Hematopoietic multipotent progenitor cell treated with erythropoietin and hydrocortisone succinate and interleukin-3 and kit ligand, for 8 days (in vitro differentiated cells): ENCODE results near the gene COL8A2.
"Not testable (repeated sequence)": the region's sequence is repeated elsewhere in the genome, so short reads cannot be mapped to it uniquely, and the experiment has no call there.

Experiments
- DNase-seq: peaks from one replicate; pipeline ENCODE4 v3.0.0-alpha.2; 2015

COL8A2 gene

DNA sequence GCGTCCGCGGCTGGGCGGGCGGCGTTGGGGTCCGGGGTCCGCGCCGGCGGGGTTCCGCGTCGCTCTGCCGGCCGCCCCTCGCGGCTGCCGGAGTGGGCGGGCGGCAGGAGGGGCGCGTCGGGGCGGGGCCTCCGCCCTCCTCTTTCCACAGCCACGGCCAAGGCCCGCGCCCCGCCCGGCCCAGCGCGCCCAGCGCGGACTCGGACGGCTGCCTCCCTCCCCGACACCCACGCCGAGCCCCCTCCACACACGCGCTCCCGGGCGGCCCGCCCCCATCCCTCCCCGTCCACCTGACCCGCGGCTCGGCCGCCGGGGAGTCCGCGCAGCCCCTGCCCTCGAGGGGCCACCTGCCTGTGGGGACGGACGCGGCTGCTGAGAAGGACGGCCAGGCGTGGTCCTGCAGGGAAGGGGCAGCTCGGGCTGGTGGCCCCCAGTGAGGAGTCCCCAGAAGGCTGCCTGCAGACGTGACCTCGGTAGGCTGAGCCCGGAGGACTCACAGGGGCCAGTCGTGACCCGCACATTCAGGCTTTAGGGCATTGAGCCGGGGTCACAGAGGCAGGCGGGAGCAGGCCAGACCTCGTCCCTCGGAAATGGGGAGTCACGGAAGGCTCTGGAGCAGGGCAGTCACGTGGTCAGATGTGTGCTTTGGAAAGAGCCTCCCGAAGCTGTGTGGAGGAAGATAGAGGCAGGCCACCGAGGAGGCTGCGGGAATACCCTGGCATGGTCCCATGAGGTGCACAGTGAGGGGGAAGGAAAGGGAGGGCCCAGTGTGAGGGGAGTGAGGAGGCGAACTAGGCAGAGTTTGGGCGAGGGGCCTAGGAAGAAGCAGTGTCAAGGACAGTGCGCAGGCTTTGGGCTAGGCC, at the start of gene COL8A2:
Gene COL8A2 (minus strand): TSS at position 94 of the 863 bp plus-strand sequence. CDS start 24,980 bp downstream, outside the sequence.
- no peak for DNase-seq

DNA sequence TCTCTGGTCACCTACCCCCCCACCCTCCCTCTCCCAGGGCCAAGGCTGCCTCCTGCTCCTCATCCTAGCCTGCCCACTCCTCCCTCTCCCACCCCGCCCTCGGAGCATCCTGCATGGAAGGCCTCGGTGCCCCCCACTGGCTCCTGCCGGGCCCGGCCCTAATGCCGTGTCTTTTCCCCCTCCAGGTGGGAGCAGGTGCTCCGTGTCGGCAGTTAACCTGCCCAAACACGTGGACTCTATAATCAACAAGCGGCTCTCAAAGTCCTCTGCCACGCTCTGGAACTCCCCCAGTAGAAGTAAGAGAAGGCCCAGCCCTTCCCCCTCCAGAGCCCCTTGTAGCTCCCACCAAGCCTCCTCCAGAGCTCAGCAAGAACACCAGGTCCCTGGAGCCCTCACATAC, 49.7 kb upstream of the COL8A2 start:
- DNase-seq, result no peak

DNA sequence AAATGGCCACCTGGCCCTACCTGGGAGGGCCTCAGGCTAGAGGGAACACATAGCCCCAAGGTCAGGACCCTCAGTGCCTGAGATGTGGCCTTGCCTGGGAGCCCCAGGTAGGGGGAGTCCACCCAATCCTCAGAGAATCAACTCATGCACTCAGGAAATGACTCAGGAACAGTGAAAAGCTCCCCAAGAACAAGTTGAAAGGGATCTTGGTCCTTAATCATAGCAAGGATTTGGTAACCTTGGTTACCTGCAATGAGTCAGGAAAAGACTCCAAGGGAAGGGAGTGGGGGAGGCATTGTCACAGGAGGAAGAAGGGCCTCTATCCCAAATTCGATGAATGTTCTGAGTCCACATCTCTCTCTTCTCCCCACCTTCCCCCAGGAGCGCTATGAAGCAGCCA, 48.0 kb upstream of the COL8A2 start:
- no peak for DNase-seq

DNA sequence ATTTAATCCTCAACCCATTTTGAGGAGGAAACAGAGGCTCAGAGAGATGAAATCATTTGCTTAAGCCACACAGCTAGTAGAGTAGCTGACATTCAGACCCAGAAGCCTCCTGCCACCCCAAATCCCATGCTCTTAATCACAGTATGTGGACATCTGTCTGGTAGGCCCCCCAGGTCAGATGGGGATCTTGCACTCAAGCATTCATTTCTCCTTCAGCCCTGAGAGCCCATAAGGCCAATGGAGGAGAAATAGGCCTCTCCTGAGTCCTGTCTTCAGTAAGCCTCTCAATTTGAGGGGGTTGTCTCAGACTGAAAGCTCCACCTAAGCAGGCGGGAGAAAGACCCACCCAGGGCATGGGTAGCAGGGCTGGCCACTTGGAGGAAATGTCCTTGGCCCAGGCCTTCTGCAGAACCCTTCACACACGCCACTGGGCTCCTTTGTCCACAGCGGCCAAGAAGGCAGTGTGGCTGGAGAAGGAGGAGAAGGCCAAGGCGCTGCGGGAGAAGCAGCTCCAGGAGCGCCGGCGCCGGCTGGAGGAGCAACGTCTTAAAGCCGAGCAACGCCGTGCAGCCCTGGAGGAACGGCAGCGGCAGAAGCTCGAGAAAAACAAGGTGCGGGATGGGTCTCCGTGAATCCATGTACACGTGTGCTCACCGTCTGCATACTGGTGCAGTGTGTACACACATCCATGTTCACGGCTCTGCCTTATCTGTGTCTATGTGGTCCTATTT, 47.2 kb upstream of the COL8A2 start:
- DNase-seq, result no peak

DNA sequence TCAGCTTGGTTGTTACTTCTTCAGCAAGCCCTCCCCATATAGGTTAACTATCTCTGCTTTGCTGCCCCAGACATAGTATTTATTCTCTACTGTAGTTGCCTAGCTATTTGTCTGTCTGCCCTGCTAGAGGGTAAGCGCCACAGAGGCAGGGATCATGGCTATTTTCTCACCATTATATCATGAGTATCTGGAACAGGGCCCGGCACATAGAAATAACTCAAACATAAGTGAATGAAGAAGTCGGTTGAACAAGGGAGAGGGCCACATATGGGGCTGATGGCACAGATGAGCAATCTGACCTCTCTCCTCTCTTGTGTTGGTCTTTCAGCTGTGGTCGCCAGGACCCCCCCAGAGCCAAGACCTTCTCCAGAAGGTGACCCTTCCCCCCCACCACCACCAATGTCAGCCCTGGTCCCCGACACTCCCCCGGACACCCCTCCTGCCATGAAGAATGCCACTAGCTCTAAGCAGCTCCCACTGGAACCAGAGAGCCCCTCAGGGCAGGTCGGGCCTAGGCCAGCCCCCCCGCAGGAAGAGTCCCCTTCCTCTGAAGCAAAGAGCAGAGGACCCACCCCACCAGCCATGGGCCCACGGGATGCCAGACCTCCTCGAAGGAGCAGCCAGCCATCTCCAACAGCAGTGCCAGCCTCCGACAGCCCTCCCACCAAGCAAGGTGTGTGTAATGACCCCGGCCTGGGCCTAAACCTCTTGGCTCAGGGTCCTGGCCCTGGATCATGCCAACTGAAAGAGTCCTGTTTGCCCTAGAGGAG, 45.8 kb upstream of the COL8A2 start:
- no peak for DNase-seq

DNA sequence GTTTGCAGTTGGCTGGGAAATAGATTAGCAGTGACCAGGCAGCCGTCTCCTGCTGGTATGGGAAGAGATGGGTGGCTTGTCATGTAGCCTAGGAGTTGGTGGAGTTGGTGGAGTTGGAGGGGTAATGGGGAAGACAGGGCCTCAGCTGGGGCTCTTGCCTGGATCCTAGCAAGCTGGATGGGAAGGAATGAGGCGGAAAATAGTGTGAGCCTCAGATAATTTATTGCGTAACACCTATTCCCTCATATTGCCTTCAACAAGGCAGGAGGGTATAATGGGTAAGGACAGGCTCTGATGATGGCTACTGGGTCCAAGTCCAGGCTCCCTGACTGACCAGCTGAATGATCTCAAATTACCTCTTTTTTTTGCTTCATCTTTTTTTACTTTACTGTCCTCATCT, 43.5 kb upstream of the COL8A2 start:
- DNase-seq, result no peak

DNA sequence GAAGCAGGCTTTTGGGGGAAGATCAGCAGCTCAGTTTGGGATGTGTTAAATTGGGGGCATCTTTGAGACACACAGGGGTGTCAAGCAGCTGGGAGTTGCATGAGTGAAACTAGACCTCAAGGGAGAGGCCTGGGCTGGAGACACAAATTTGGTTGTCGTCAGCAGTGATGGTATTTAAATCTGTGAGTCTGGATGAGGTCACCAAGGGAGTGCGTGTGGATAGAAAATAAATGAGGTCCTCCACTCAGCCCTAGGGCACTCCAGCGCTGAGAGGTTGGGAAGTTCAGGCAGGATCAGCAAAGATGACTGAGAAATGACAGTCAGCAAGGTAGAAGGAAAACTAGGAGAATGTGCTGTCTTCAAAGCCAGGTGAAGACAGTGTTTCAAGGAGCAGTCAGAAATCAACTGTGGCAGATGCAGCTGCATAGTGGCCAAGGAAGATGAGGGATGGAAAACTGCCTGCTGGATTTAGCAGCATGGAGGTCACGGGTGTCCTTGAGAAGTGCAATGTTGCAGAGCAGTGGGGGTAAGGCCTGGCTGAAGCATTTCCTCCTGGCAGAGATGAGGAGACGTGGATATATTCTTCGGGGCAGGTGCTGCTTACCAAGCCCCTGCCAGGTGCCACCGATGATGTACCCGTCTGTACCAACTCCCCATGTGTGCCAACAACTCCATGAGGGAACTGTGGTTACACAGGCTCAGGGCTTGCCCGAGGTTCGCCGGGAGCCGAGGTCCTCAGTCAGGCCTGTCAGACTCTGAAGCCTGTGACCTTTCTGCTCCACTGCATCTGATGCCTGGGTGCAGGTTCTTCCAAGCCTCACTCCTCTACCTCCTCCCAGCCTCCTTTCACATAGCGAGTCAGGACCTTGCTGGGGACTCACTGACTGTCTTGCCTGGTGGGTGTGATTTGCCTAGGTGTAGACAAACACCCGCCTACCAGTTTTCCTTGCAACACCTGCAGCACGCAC, 42.2 kb upstream of the COL8A2 start:
- DNase-seq, result no peak

DNA sequence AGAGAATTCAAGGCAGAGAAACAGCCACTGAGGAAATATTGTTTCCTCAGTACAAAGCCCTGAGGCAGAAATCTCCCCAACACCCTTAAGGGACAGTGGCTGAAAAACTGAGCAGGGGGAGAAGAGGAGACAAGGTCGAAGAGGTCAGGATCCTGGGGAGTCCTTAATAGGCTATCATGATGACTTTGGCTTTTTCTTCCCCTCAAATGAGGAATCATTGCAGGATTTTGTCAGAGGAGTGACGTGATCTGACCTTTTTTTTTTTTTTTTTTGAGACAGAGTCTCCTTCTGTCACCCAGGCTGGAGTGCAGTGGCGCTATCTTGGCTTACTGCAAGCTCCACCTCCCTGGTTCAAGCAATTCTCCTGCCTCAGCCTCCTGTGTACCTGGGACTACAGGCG, 41.1 kb upstream of the COL8A2 start:
- no peak for DNase-seq

DNA sequence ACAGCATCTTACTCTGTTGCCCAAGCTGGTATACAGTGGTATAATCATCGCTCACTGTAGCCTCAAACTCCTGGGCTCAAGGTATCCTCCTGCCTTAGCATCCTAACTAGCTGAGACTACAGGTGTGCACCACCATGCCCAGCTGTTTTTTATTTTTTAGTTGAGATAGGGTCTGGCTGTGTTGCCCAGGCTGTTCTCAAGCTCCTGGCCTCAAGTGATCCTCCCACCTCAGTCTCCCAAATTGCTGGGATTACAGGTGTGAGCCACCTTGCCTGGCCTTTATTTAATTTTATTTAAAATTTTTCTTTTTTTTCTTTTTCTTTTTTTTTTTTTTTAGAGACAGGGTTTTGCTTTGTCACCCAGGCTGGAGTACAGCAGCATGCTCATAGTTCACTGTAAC, 40.1 kb upstream of the COL8A2 start:
- no peak for DNase-seq

DNA sequence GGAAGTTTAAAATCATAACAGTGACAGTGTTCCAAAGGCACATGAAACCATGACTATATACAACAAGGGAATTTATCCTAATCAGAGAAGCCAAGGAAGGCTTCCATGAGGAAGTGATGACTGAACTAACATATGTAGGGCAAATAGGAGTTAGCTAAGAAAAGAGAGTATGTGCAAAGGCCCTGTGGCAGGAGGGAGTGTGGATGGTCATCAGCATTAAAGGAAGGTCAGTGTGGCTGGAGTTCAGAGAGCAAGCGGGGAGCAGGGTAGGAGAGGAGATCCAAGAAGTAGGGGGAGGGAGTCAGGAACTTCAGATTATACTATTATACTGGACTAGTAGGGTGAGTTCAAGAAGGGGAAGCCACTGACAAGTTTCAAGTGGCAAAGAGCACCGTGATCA, 39.3 kb upstream of the COL8A2 start:
- no peak for DNase-seq

DNA sequence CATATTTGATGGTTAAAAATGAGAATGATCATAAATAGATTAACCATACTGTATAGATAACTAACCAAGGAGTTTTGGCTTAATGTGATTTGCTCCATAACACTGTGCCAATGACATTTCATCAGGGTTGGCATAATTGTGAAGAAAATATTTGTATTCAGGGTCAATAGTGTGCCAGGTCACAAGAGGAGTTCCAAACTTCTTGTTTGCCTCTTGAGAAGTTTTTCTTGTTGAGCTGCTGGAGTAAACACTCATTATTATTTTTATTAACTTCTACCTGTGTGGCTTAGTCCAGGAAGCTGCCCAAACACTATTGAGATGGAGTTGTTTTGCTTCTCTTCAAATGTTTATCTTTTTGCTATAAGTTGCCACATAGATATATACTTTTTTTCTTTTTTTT, 38.4 kb upstream of the COL8A2 start:
- no peak for DNase-seq

DNA sequence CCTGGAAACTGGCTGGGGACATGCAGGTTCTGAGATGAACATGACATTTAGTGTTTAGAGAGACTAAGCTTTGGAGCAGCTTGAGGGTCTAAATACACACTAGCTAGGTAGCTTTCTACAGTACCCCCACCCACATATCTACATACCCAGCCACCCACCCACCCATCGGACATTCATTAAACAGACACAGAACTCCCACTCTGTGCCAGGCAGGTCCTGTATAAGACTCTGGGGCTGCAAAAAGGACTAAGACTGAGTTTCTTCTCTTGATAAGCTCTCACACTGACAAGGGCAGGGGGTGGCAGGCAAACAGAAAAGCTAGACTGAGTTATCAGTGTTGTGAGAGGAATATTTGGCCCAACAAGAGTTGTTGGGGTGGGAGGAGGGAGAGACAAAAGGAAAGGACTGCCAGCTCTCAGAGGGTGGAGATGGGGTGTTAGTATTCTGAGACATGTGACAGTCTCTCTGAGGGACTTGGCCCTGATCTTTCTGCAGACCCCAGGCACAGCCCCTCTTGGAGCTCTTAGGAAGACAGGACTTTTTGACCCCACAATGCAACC, 37.7 kb upstream of the COL8A2 start:
- DNase-seq, result peak; percentile 90

DNA sequence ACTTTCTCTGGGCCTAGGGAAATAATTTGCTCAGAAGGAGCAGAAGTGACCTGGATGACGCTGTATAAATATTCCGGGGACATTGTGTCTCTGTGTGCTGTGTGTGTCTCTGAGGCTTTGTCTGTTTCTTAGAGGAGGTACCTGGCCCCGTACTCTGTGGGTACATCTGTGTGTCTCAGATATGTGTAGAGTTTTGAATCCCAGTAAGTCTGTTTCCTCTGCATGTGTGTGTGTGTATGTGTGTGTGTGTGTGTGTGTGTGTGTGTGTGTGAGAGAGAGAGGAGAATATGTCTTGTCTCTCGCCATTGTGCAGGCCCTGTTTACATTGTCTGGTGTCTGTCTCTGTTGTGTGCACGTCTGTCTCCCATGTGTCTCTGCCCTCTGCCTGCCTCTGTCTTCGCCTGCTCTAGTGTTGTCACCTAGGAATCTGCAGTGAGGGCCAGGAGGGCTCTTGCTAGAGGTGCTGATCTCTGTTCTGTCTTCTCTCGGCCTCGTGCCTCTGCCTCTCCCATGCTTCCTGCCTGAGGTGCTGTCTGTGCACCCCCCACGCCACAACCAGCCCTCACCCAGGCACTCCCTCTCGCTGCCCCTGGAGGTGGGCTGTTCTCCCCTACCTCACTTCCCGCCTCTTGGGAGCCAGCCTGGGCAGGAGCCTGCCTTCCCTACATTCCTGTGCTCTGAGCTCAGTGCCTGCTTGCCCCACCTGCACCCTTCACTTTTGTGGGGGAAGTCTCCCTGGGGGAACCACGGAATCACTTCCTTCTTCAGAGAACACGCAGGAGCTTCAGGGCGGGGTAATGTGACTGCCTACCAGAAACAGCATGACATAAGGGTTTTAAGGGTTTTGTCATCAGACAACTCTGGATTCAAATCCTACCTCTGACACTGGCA, 36.9 kb upstream of the COL8A2 start:
- peak; percentile 57 for DNase-seq

DNA sequence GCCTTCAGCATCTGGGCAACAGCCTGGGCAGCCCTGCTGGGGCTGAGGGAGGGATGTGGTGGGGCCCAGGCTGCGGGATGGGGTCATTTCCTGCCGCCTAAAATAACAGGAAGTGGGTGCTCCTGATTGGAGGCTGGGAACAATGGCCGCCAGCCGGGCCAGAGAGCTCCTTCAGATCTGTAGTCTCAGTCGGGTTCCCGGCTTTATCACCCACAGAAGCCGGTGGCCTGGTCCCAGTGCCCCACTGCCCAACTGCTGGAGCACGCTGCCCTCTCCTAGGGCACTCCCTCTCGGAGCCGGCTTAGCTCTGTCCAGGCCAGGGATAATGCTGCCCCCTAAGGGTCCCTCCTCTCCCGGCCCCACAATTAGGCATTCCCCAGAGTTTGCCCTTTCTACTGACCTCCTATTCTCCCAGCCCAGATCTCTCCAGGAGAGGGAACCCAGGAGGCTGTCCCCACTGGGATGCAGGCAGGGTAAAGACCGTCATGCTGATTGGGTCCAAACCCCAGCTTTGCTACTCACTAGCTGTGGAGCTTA, 36.0 kb upstream of the COL8A2 start:
- peak; percentile 65 for DNase-seq

DNA sequence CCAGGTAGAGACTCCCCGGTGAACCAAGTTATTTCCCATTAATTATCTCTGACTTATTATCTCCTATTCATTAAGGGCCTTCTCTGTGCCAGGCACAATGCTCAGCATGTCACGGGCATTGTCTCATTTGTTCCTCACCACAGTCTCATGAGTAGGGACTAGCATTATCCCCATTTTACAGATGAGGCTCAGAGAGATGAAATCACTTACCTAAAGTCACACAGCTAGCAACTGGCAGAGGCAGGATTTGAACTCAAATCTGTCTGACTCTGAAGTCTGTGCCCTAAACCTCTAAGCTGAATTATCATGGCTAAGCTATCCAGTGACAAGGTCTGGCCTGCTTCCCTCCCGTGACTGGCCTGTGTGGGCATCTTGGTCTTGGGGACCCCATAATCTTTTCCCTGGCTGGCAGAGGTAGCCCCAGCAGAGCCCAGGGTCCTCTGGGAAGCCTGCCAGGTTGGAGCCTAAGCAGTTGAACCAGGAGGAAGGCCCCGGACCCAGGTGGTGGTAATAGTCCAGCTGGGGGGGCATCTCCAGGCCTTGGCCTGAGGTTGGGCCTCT, 35.4 kb upstream of the COL8A2 start:
- peak; percentile 23 for DNase-seq

DNA sequence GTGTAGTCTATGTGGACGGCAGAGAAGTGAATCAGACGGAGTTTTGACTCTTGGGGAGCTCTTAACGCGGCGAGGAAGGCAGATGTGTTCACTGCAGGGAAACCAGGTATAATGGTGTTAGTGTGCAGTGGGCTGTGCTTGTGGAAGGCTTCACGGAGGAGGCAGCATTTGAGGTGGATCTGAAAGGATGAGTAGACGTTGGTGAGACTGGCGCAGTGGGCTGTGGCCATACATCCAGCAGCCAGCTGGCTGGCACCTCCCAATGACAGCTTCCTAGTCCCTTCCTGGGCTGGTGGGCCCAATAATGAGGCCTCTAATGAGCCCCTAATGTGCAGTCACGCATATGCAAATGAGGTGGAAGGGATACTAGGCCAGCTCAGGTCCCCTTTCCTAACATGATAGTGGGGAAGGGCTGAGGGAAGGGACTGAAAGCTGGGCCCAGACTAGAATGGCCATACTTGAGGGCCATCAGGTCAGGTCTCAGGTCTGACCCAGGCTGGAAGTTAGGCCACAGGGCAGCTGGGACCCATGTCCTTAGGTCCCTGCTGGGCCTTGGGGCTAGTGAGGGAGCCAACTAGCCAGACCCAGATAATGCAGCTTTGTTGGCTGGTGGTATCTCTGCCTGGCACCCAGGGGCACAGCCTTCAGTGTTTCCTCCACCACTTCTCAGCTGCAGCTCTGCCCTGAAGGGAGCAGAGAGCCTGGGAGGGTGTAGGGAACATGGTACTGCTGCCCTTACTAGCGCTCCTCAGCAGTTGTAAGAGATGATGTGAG, 34.8 kb upstream of the COL8A2 start:
- peak; percentile 20 for DNase-seq

DNA sequence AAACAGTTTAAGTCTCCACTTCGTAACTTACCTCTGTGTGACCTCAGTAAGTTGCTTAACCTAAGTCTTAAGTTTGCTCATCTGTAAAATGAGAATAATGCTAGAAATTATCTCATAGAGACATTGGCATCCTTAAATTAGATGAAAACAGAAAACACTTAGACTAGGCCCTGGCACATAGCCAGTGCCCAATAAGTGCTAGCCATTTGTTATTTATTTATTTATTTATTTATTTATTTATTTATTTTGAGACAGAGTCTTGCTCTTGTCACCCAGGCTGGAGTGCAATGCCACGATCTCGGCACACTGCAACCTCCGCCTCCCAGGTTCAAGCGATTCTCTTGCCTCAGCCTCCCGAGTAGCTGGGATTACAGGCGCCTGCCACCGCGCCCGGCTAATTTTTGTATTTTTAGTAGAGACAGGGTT, 33.8 kb upstream of the COL8A2 start:
- DNase-seq, result not testable (repeated sequence)

DNA sequence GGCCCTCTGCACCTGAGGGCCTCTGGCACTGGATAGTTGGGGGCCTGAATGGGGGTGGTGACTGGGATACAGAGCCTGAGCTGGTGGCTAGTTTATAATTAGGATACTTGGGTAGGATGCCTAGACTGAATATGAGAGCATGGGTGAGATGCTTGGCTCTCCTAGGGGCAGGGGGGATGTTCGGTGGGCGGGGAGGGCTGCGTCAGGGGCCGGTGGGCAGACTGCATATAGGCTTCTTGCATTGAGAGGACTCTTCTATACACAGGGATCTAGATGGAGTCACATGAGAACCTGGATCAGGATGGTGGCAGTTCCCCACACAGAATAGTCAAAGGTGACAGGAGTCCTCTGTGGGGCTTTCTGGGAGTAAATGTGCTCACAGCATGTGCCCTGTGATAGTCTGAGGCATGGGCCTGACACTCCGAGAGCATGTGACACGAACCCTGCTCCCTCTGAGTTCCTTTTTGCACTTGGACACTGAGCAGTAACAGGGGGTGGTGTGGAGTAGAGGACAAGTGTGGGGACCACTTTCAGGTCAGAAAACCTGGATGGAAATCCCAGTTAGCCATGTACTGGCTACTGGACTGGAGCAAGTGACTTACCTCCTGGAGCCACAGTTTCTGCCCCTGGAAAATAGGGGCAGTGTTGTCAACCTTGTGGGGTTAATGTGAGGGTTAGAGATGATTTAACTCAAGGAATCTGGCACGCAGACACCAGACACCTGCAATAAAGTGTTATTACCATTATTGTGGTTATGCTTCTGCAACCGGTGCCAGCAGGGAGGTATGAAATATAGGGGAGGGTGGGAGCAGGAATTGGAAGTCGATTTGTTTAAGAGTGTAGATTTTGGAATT, 33.2 kb upstream of the COL8A2 start:
- DNase-seq, result no peak
